ENCODE results near the gene TMEM269. TPM values are rescaled to one million over a fixed set of nuclear protein-coding genes. Genes with fewer than 3 reads are reported as not detected.

Gene TMEM269
- total and polyA plus RNA-seq, 2 experiments from 2014 or later = 0.12 to 0.40 TPM

DNA sequence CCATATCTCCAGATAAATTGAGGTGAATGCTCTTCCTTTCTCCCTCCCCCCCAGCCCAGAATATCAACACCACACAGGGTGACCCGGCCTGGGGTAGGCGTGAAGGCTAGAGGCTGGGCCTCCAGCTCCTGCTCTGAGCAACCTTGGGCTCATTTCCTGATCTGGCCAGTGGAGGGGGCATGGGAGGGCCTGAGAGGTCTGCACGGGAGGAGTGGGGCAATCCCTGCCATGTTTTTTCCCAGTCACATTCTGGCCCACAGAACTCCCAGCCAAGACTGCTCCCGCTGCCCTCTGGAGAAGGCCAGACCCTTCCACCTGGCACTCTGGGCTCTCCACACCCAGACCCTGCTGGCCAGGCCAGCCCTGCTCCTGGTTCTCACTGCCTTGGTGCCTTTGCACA is 48.6 kb upstream of the TMEM269 start:
- no peaks in the 10 kb centered on the region for H3K9me3 ChIP-seq (ENCODE audit: low read depth)
- no peak overlapping the region for H3K27ac ChIP-seq
- TF ChIP-seq EZH2 (IDR thresholded peaks at IDR 0.05; ENCODE audit: borderline replicate concordance) (no peak), EZH2phosphoT487 (IDR thresholded peaks at IDR 0.05; ENCODE audit: low read depth, severe bottlenecking, unreplicated experiment) (no peak)
- TF ChIP-seq, protein P1, sequence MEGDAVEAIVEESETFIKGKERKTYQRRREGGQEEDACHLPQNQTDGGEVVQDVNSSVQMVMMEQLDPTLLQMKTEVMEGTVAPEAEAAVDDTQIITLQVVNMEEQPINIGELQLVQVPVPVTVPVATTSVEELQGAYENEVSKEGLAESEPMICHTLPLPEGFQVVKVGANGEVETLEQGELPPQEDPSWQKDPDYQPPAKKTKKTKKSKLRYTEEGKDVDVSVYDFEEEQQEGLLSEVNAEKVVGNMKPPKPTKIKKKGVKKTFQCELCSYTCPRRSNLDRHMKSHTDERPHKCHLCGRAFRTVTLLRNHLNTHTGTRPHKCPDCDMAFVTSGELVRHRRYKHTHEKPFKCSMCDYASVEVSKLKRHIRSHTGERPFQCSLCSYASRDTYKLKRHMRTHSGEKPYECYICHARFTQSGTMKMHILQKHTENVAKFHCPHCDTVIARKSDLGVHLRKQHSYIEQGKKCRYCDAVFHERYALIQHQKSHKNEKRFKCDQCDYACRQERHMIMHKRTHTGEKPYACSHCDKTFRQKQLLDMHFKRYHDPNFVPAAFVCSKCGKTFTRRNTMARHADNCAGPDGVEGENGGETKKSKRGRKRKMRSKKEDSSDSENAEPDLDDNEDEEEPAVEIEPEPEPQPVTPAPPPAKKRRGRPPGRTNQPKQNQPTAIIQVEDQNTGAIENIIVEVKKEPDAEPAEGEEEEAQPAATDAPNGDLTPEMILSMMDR (IDR thresholded peaks at IDR 0.05; ENCODE audit: poor library complexity) = no peak
- H3K4me3 ChIP-seq = no peak overlapping the region
- peak; percentile 35 for DNase-seq (ENCODE audit: low spot score)
- no peaks in the 10 kb centered on the region for H3K9me2 ChIP-seq (replicated peaks; ENCODE audit: insufficient read depth)
- no peak overlapping the region for H2AFZ ChIP-seq
- WGBS (ENCODE audit: low lambda C conversion rate, missing lambda C conversion rate) = 67% methylated on average over 3 of the region's 4 CpGs
- no peaks in the 10 kb centered on the region for H3K27me3 ChIP-seq
- no peaks in the 10 kb centered on the region for H4K20me1 ChIP-seq (ENCODE audit: insufficient read depth, poor library complexity, severe bottlenecking)
- no peak overlapping the region for H3K4me2 ChIP-seq
- H3K4me1 ChIP-seq (ENCODE audit: insufficient read depth) = peaks cover 32% of the 10 kb centered on the region
- H3K79me2 ChIP-seq = no peaks in the 10 kb centered on the region
- H3K36me3 ChIP-seq (replicated peaks; ENCODE audit: insufficient read depth, low read depth) = no peaks in the 10 kb centered on the region

GRCh38 chr1:42736571-42737200 is 48.1 kb upstream of the TMEM269 start:
- H4K20me1 ChIP-seq (ENCODE audit: insufficient read depth, poor library complexity, severe bottlenecking) = no peaks in the 10 kb centered on the region
- peaks cover 28% of the 10 kb centered on the region for H3K4me1 ChIP-seq (ENCODE audit: insufficient read depth)
- TF ChIP-seq EZH2 (IDR thresholded peaks at IDR 0.05; ENCODE audit: borderline replicate concordance) = no peak
- no peak for TF ChIP-seq EZH2phosphoT487 (IDR thresholded peaks at IDR 0.05; ENCODE audit: low read depth, severe bottlenecking, unreplicated experiment)
- TF ChIP-seq, protein P1 (IDR thresholded peaks at IDR 0.05; ENCODE audit: poor library complexity) = no peak
- H3K9me2 ChIP-seq (replicated peaks; ENCODE audit: insufficient read depth) = no peaks in the 10 kb centered on the region
- H3K4me3 ChIP-seq = no peak overlapping the region
- no peak for DNase-seq (ENCODE audit: low spot score)
- no peaks in the 10 kb centered on the region for H3K36me3 ChIP-seq (replicated peaks; ENCODE audit: insufficient read depth, low read depth)
- H3K27ac ChIP-seq = no peak overlapping the region
- H3K79me2 ChIP-seq = no peaks in the 10 kb centered on the region
- H3K4me2 ChIP-seq = no peak overlapping the region
- WGBS (ENCODE audit: low lambda C conversion rate, missing lambda C conversion rate) = 93% methylated on average over 8 of the region's 8 CpGs
- H3K27me3 ChIP-seq = no peaks in the 10 kb centered on the region
- no peaks in the 10 kb centered on the region for H3K9me3 ChIP-seq (ENCODE audit: low read depth)
- no peak overlapping the region for H2AFZ ChIP-seq

GRCh38 chr1:42737257-42737656 is 47.5 kb upstream of the TMEM269 start:
- no peaks in the 10 kb centered on the region for H4K20me1 ChIP-seq (ENCODE audit: insufficient read depth, poor library complexity, severe bottlenecking)
- H3K79me2 ChIP-seq = no peaks in the 10 kb centered on the region
- no peak for TF ChIP-seq EZH2 (IDR thresholded peaks at IDR 0.05; ENCODE audit: borderline replicate concordance)
- no peak for TF ChIP-seq EZH2phosphoT487 (IDR thresholded peaks at IDR 0.05; ENCODE audit: low read depth, severe bottlenecking, unreplicated experiment)
- TF ChIP-seq, protein P1 (IDR thresholded peaks at IDR 0.05; ENCODE audit: poor library complexity) = no peak
- no peak overlapping the region for H3K4me3 ChIP-seq
- DNase-seq (ENCODE audit: low spot score) = no peak
- no peaks in the 10 kb centered on the region for H3K36me3 ChIP-seq (replicated peaks; ENCODE audit: insufficient read depth, low read depth)
- H3K9me2 ChIP-seq (replicated peaks; ENCODE audit: insufficient read depth) = no peaks in the 10 kb centered on the region
- H3K27ac ChIP-seq = no peak overlapping the region
- peaks cover 25% of the 10 kb centered on the region for H3K4me1 ChIP-seq (ENCODE audit: insufficient read depth)
- no peaks in the 10 kb centered on the region for H3K27me3 ChIP-seq
- H2AFZ ChIP-seq = no peak overlapping the region
- H3K4me2 ChIP-seq = no peak overlapping the region
- WGBS (ENCODE audit: low lambda C conversion rate, missing lambda C conversion rate) = 93% methylated on average over 5 of the region's 5 CpGs
- H3K9me3 ChIP-seq (ENCODE audit: low read depth) = no peaks in the 10 kb centered on the region
